ENCODE measurements around the gene CXADR.

Gene CXADR

GRCh38 chr21:17607684-17608083 is 94.8 kb downstream of the CXADR start:
- DNase-seq (ENCODE audit: low spot score), result no peak

DNA sequence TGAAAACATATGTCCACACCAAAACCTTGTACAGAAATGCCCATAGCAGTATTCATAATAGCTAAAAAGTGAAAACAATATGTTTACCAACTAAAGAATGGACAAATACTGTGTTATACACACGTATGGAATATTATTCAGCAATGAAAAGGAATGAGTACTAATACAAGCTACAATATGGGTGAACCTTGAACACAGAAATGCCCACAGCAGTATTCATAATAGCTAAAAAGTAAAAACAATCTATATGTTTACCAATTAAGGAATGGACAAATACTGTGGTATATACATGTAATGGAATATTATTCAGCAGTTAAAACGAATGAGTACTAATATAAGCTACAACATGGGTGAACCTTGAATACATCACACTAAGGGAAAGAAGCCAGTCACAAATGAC is 96.8 kb downstream of the CXADR start:
- DNase-seq (ENCODE audit: low spot score), result no peak

GRCh38 chr21:17610911-17611310 is 98.1 kb downstream of the CXADR start:
- peak; percentile 17 for DNase-seq (ENCODE audit: low spot score)

DNA sequence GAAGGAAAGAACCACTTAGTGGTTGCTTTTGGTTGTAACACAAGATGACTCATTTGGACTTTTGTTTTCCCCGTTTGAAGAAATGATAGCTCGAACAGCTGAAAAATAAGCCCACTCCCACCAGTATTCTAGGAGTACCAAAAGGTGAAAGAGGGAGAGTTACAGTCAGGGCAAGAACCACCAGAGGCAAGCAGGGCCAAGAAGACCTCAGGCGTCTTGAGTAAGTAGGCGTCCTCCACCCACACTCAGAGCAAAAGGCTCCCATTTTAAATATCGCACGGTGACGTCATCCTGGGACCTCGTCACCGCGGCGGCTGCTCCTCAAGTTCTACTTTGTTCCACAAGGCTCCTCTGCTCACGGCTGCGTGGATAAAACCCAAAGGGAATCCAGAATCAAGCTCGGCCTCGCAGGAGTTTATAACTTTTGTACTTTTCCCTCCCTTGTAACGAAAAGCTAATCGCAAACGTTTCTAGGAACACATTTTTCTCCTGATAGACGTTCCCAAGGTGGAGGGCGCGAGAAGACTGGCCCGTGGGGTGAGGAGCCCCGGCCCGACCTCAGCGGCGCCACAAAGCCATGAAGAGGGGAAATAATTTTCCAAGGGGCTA is 98.7 kb downstream of the CXADR start:
- DNase-seq (ENCODE audit: low spot score), result peak; percentile 91

DNA sequence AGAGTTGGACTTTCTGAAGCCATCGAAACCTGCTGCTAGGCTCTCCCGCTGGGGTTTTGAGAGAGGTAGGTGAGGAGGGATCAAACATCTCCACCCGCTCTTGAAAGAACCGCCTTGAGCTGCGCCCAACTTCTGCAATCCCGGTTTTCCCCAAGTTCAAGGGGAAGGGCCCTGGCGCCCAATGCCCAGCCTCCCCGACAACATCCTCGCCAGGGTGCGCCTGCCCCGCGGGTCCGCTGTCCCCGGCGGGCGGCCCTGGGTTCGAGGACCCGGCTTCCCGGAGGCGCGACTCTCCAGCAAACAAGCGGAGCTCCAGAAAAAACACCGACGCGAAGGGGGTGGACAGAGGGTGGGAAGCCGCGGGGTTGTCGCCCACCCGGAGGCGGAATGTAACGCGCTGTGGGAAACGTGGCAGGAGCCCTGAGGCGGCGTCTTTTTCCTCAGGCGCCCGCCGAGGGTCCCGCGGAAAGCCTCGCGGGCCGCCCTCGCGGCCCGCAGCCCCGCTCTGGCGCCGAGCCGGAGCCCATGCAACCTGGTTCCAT is 99.3 kb downstream of the CXADR start:
- DNase-seq (ENCODE audit: low spot score), result peak; percentile 29

GRCh38 chr21:17612565-17613241 is 99.9 kb downstream of the CXADR start, which contains the start of gene BTG3:
TSS of gene BTG3 (minus strand) at chr21:17612901. CDS start at chr21:17609144, 3,757 bp downstream.
- DNase-seq (ENCODE audit: low spot score), result peak; percentile 75

GRCh38 chr21:17613242-17613676 is 100.4 kb downstream of the CXADR start:
- no peak for DNase-seq (ENCODE audit: low spot score)

- DNase-seq (ENCODE audit: low spot score), result no peak
Observed at GRCh38 chr21:17616831-17617230, 104.0 kb downstream of the CXADR start.

DNA sequence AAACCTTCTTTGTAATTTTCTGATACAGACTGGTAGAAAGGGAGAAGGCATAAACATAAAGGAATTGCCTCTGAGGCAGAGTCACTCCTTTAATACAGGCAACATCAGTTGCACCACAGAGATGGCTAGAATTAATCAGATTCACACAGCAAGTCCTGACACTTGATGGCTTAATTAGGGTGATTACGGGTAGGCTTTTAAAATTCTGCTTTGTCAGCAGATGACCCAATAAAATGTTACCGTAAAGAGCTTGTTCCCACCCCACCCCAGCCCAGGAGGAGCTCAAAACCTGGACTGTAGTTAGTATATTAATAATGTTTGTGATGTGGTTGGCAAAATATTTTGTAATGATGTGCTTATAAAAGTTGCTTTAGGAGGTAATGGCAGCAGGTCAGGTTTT is 109.2 kb downstream of the CXADR start:
- no peak for DNase-seq (ENCODE audit: low spot score)

GRCh38 chr21:17631195-17631594 is 118.4 kb downstream of the CXADR start:
- DNase-seq (ENCODE audit: low spot score), result no peak

- DNase-seq (ENCODE audit: low spot score), result peak; percentile 5
Observed at GRCh38 chr21:17636711-17637110, 123.9 kb downstream of the CXADR start.

- DNase-seq (ENCODE audit: low spot score), result no peak
Observed at GRCh38 chr21:17640821-17641220, 128.0 kb downstream of the CXADR start.
